Hematopoietic multipotent progenitor cell treated with erythropoietin and hydrocortisone succinate and interleukin-3 and kit ligand, for 6 days (in vitro differentiated cells): ENCODE results near the gene ATAD2B.
"Not testable (repeated sequence)": the region's sequence is repeated elsewhere in the genome, so short reads cannot be mapped to it uniquely, and the experiment has no call there.

Source experiments
- DNase-seq: peaks from one replicate; pipeline ENCODE4 v3.0.0-alpha.2; 2015

The ATAD2B gene

GRCh38 chr2:23782646-23783045 is 144.3 kb downstream of the ATAD2B start:
- DNase-seq = peak; percentile 54

- no peak for DNase-seq
Observed at GRCh38 chr2:23782126-23782525, 144.8 kb downstream of the ATAD2B start.

GRCh38 chr2:23780465-23780864 is 146.5 kb downstream of the ATAD2B start:
- not testable (repeated sequence) for DNase-seq

- DNase-seq = no peak
Observed at GRCh38 chr2:23777826-23778225, 149.1 kb downstream of the ATAD2B start.

GRCh38 chr2:23776021-23776420 is 150.9 kb downstream of the ATAD2B start:
- DNase-seq = no peak

GRCh38 chr2:23772684-23773083 is 154.2 kb downstream of the ATAD2B start:
- no peak for DNase-seq

GRCh38 chr2:23772056-23772455 is 154.9 kb downstream of the ATAD2B start:
- DNase-seq = no peak

- DNase-seq = no peak
Observed at GRCh38 chr2:23769364-23769763, 157.6 kb downstream of the ATAD2B start.

GRCh38 chr2:23767876-23768621 is 158.9 kb downstream of the ATAD2B start:
- peak; percentile 41 for DNase-seq

GRCh38 chr2:23762141-23762540 is 164.8 kb downstream of the ATAD2B start:
- DNase-seq = no peak

- DNase-seq = peak; percentile 64
Observed at GRCh38 chr2:23761638-23762037, 165.3 kb downstream of the ATAD2B start.

GRCh38 chr2:23760736-23761135 is 166.2 kb downstream of the ATAD2B start:
- peak; percentile 47 for DNase-seq

- no peak for DNase-seq
Observed at GRCh38 chr2:23757686-23758433, 169.1 kb downstream of the ATAD2B start.

- no peak for DNase-seq
Observed at GRCh38 chr2:23756593-23757292, 170.2 kb downstream of the ATAD2B start.

GRCh38 chr2:23754970-23755369 is 172.0 kb downstream of the ATAD2B start:
- no peak for DNase-seq

GRCh38 chr2:23753291-23754010 is 173.5 kb downstream of the ATAD2B start:
- DNase-seq = peak; percentile 53

- DNase-seq = no peak
Observed at GRCh38 chr2:23751747-23752265, 175.1 kb downstream of the ATAD2B start.

- no peak for DNase-seq
Observed at GRCh38 chr2:23746141-23746863, 180.6 kb downstream of the ATAD2B start.

GRCh38 chr2:23745726-23746105 is 181.2 kb downstream of the ATAD2B start:
- peak; percentile 29 for DNase-seq

- DNase-seq = no peak
Observed at GRCh38 chr2:23745068-23745725, 181.7 kb downstream of the ATAD2B start.

GRCh38 chr2:23736783-23737182 is 190.1 kb downstream of the ATAD2B start:
- not testable (repeated sequence) for DNase-seq
